Endothelial cell of umbilical vein (primary cell): ENCODE measurements around the gene MAPK11. TPM values are rescaled to one million over a fixed set of nuclear protein-coding genes. Genes with fewer than 3 reads are reported as not detected.

Experiments
- BruUV-seq: library from RNA; stranded (reverse); fragments of 400-500 nt; replicated peaks from 2 replicates; lab custom pipeline; 2021; lab: Mats Ljungman, UMichigan
- CTCF ChIA-PET: fragments of 300-600, 350-600 bp; sonication (Branson Sonifier 250); formaldehyde crosslinking; loops from one replicate; lab custom pipeline; 2021; ENCODE audit warnings: antibody characterized with exemption, inconsistent platforms; lab: Charles Lee
- POLR2A ChIA-PET: fragments of 300-600, 350-600 bp; sonication (Branson Sonifier 250); formaldehyde crosslinking; loops from one replicate; lab custom pipeline; 2021; ENCODE audit warnings: antibody characterized with exemption, inconsistent platforms; lab: Charles Lee
- DNase-seq: peaks from one replicate; pipeline ENCODE4 v3.0.0-alpha.2; 2011; ENCODE audit warnings: low read depth, low spot score
- FAIRE-seq: peaks from 2 replicates; lab custom pipeline; 2011; peaks lifted over from hg19 to GRCh38; lab: Jason Lieb, UNC
- H2AFZ ChIP-seq: 2 replicates; pipeline ENCODE4 v1.6.0; 2012; ENCODE audit warnings: low read depth, low read length, control low read depth, inconsistent platforms
- H3K27ac ChIP-seq: 2 replicates; pipeline ENCODE4 v1.5.1; 2011; ENCODE audit warnings: low read depth, mild to moderate bottlenecking, control low read depth, low read length, moderate library complexity; ENCODE audit not compliant: insufficient read depth
- H3K27me3 ChIP-seq, 2 experiments: 2 replicates each; pipeline versions ENCODE4 v1.6.0 to v1.6.1; 2011; ENCODE audit warnings: low read length in 2 of 2, mixed read lengths in 1 of 2; ENCODE audit not compliant: control insufficient read depth in 2 of 2, insufficient read depth in 2 of 2
- H3K36me3 ChIP-seq, 2 experiments: 2 replicates in 1 of 2; 3 replicates in 1 of 2; pipeline ENCODE4 v1.5.1; 2011; ENCODE audit warnings: low read length in 2 of 2, mild to moderate bottlenecking in 1 of 2, moderate library complexity in 1 of 2; ENCODE audit not compliant: control insufficient read depth in 2 of 2, insufficient read depth in 2 of 2; ENCODE audit errors: extremely low read depth in 1 of 2
- H3K4me1 ChIP-seq: 3 replicates; pipeline ENCODE4 v1.5.1; 2011; ENCODE audit warnings: mild to moderate bottlenecking, low read length; ENCODE audit not compliant: control insufficient read depth, insufficient read depth; ENCODE audit errors: extremely low read depth
- H3K4me2 ChIP-seq: 2 replicates; pipeline ENCODE4 v1.6.1; 2011; ENCODE audit warnings: low read length, control low read depth, mixed read lengths; ENCODE audit not compliant: insufficient read depth
- H3K4me3 ChIP-seq, 3 experiments: fragments of 200-600 bp in 1 of 3; sonication (generic), shearing (Covaris generic) in 1 of 3; replicated peaks in 1 of 3; 2 replicates each; pipeline ENCODE4 v1.5.1; 2011 to 2016; ENCODE audit warnings: control low read depth in 3 of 3, low read length in 3 of 3, mild to moderate bottlenecking in 2 of 3, inconsistent platforms in 1 of 3, low read depth in 1 of 3, moderate library complexity in 1 of 3; ENCODE audit not compliant: insufficient read depth in 1 of 3
- H3K79me2 ChIP-seq: 2 replicates; pipeline ENCODE4 v1.6.0; 2012; ENCODE audit warnings: low read length, inconsistent platforms; ENCODE audit not compliant: control insufficient read depth, insufficient read depth
- H3K9ac ChIP-seq: replicated peaks from 2 replicates; pipeline ENCODE3; 2011; ENCODE audit warnings: low read length, control low read depth; ENCODE audit not compliant: insufficient read depth; ENCODE audit errors: extremely low read depth
- H3K9me1 ChIP-seq: replicated peaks from 3 replicates; pipeline ENCODE4 v1.6.0; 2011; ENCODE audit warnings: mild to moderate bottlenecking, low read length; ENCODE audit not compliant: control insufficient read depth, insufficient read depth; ENCODE audit errors: extremely low read depth
- H3K9me3 ChIP-seq: replicated peaks from 2 replicates; pipeline ENCODE4 v1.5.1; 2012; ENCODE audit warnings: low read length, inconsistent platforms; ENCODE audit not compliant: control insufficient read depth, insufficient read depth
- H4K20me1 ChIP-seq: replicated peaks from 2 replicates; pipeline ENCODE3; 2011; ENCODE audit warnings: mild to moderate bottlenecking, low read length; ENCODE audit not compliant: control insufficient read depth, insufficient read depth; ENCODE audit errors: extremely low read depth
- CTCF ChIP-seq, 2 donors: IDR thresholded peaks; 1 replicate in 1 of 2; 2 replicates in 1 of 2; pipeline ENCODE4 v1.5.1; 2011; ENCODE audit warnings: low read length in 2 of 2, mild to moderate bottlenecking in 2 of 2, moderate library complexity in 2 of 2, control low read depth in 1 of 2, inconsistent platforms in 1 of 2, low read depth in 1 of 2; ENCODE audit not compliant: insufficient read depth in 1 of 2; ENCODE audit errors: extremely low read depth in 1 of 2
- EZH2 ChIP-seq: IDR thresholded peaks from 2 replicates; pipeline ENCODE4 v1.6.1; 2012; ENCODE audit warnings: borderline replicate concordance, low read depth, mild to moderate bottlenecking, moderate library complexity, low read length, inconsistent platforms; ENCODE audit not compliant: severe bottlenecking
- FOS ChIP-seq: IDR thresholded peaks from 2 replicates; pipeline ENCODE4 v1.6.1; 2011; ENCODE audit warnings: mild to moderate bottlenecking, low read length, moderate library complexity, borderline replicate concordance; ENCODE audit not compliant: insufficient read depth
- GATA2 ChIP-seq: IDR thresholded peaks from 2 replicates; pipeline ENCODE4 v1.7.0; 2011; ENCODE audit warnings: low read depth, mild to moderate bottlenecking, moderate library complexity, mixed read lengths, low read length; ENCODE audit not compliant: insufficient read length, insufficient read depth
- JUN ChIP-seq: IDR thresholded peaks from 2 replicates; pipeline ENCODE4 v1.6.1; 2011; ENCODE audit warnings: borderline replicate concordance, low read depth; ENCODE audit not compliant: insufficient read length, insufficient read depth
- MAX ChIP-seq: IDR thresholded peaks from 2 replicates; pipeline ENCODE4 v1.6.1; 2011; ENCODE audit not compliant: insufficient read depth, insufficient read length
- MYC ChIP-seq: IDR thresholded peaks from one replicate; pipeline ENCODE4 v1.6.1; 2011; ENCODE audit warnings: mild to moderate bottlenecking, low read depth, low read length
- POLR2A ChIP-seq: IDR thresholded peaks from 2 replicates; pipeline ENCODE4 v1.6.1; 2012; ENCODE audit warnings: low read depth, mild to moderate bottlenecking, control low read depth, low read length
- POLR2AphosphoS5 ChIP-seq: IDR thresholded peaks from 2 replicates; pipeline ENCODE4 v1.6.1; 2012; ENCODE audit warnings: low read depth, mild to moderate bottlenecking, control low read depth, low read length, moderate library complexity; ENCODE audit not compliant: insufficient read depth
- dilution Hi-C: fragments of 300-500 bp; cut with MboI; formaldehyde crosslinking; loops from one replicate; pipeline ENCODE4 v1.15.0; 2019; ENCODE audit warnings: low sequenced_read_pairs; ENCODE audit not compliant: extremely low pct_ligation_motif_present
- intact Hi-C: fragments of 100-400 bp; cut with micrococcal nuclease; formaldehyde crosslinking; loops from one replicate; pipeline ENCODE4 v1.10.0; 2022
- polyA plus RNA-seq, 4 experiments: library from polyadenylated mRNA; depleted of rRNA in 3 of 4; stranded (reverse) in 3 of 4; unstranded in 1 of 4; fragments of >200 nt; gene quantifications; 2 replicates each; pipeline versions ENCODE4 v1.2.1 to v1.2.3, GENCODE V29; 2011 to 2012; ENCODE audit warnings: missing spikeins in 1 of 4
- total RNA-seq: library from RNA; stranded (reverse); gene quantifications from 2 replicates; pipeline ENCODE4 v1.2.3, GENCODE V29; 2021

MAPK11 gene
- total and polyA plus RNA-seq, 2 donors (not counting 3 experiments of a cell fraction or from before 2014, with no cell fraction given): 22.8 to 26.3 TPM

GRCh38 chr22:50302564-50302963, 32.4 kb upstream of the MAPK11 start:
- no peak for DNase-seq
- H2AFZ ChIP-seq: no peak overlapping the region
- no peak overlapping the region for H3K4me2 ChIP-seq
- H3K79me2 ChIP-seq: peaks cover 89% of the 10 kb centered on the region
- ChIA-PET POLR2A (no interaction called here), CTCF (interaction anchor here (0.8 to 1.1 kb wide), 2 partner anchors 25 to 26 kb away, joined by 3 read pairs; no protein-coding TSS in a partner anchor)
- H3K27me3 ChIP-seq: no peaks in the 10 kb centered on the region
- dilution Hi-C loops (no loop called here), intact Hi-C loops (no loop called here)
- peaks cover 22% of the 10 kb centered on the region for H3K4me1 ChIP-seq
- H4K20me1 ChIP-seq: no peaks in the 10 kb centered on the region
- TF ChIP-seq FOS (no peak), POLR2AphosphoS5 (no peak), GATA2 (no peak), MAX (no peak), POLR2A (no peak), CTCF (IDR thresholded peaks at IDR 0.05; ENCODE audit: extremely low read depth in 1 of 2, insufficient read depth in 1 of 2, low read depth in 1 of 2, low read length in 2 of 2) (no peak), MYC (no peak), JUN (no peak), EZH2 (no peak)
- FAIRE-seq: no peak
- peaks cover 0 to 6% of the 10 kb centered on the region in 2 experiments for H3K36me3 ChIP-seq
- no peak overlapping the region for H3K4me3 ChIP-seq
- no peak overlapping the region for H3K27ac ChIP-seq
- H3K9me1 ChIP-seq: no peaks in the 10 kb centered on the region
- no TSS peak for BruUV-seq
- no peak overlapping the region for H3K9ac ChIP-seq
- no peaks in the 10 kb centered on the region for H3K9me3 ChIP-seq
